Caco-2 (cell line): ENCODE results near the gene ARHGAP15. TPM values are rescaled to one million over a fixed set of nuclear protein-coding genes. Genes with fewer than 3 reads are reported as not detected.

Source experiments
- BruUV-seq: library from RNA; stranded (reverse); fragments of 400-500 nt; replicated peaks from 2 replicates; lab custom pipeline; 2021; lab: Mats Ljungman, UMichigan
- CTCF ChIA-PET: fragments of 300-600 bp; sonication (Branson Sonifier 250); formaldehyde crosslinking; loops from one replicate; lab custom pipeline; 2022; ENCODE audit warnings: antibody characterized with exemption; lab: Charles Lee
- POLR2A ChIA-PET: fragments of 300-600 bp; sonication (Branson Sonifier 250); formaldehyde crosslinking; loops from one replicate; lab custom pipeline; 2022; ENCODE audit warnings: antibody characterized with exemption; lab: Charles Lee
- DNase-seq, 2 experiments: peaks; one replicate each; pipeline versions ENCODE4 v3.0.0 to v3.0.0-alpha.2; 2020 to 2022
- H3K27me3 ChIP-seq: replicated peaks from 2 replicates; pipeline ENCODE4 v1.6.0; 2011; ENCODE audit warnings: low read length; ENCODE audit not compliant: control insufficient read depth, insufficient read depth
- H3K36me3 ChIP-seq: 2 replicates; pipeline ENCODE4 v1.5.1; 2011; ENCODE audit warnings: low read length; ENCODE audit not compliant: control insufficient read depth, insufficient read depth
- H3K4me1 ChIP-seq: fragments of 250-450 bp; sonication (Bioruptor Pico); 2 replicates; pipeline ENCODE4 v1.5.1; 2020; ENCODE audit warnings: mild to moderate bottlenecking
- H3K4me3 ChIP-seq: 2 replicates; pipeline ENCODE4 v1.5.1; 2011; ENCODE audit warnings: low read depth, mild to moderate bottlenecking, control low read depth, low read length
- H3K9me3 ChIP-seq: fragments of 250-450 bp; sonication (Bioruptor Pico); 2 replicates; pipeline ENCODE4 v1.5.1; 2020; ENCODE audit warnings: mild to moderate bottlenecking, moderate library complexity
- H3K27ac Mint-ChIP-seq: one replicate; pipeline ENCODE4 v1.8.0; 2022; ENCODE audit warnings: mixed read lengths; ENCODE audit not compliant: unreplicated experiment
- H3K27me3 Mint-ChIP-seq: one replicate; pipeline ENCODE4 v1.8.0; 2022; ENCODE audit warnings: mixed read lengths; ENCODE audit not compliant: insufficient read depth, unreplicated experiment
- H3K36me3 Mint-ChIP-seq: one replicate; pipeline ENCODE4 v1.8.0; 2022; ENCODE audit warnings: mild to moderate bottlenecking, mixed read lengths; ENCODE audit not compliant: insufficient read depth, unreplicated experiment
- H3K4me1 Mint-ChIP-seq: one replicate; pipeline ENCODE4 v1.8.0; 2022; ENCODE audit warnings: low read depth, mixed read lengths; ENCODE audit not compliant: unreplicated experiment
- H3K4me3 Mint-ChIP-seq: one replicate; pipeline ENCODE4 v1.8.0; 2022; ENCODE audit warnings: mild to moderate bottlenecking, moderate library complexity, mixed read lengths; ENCODE audit not compliant: unreplicated experiment
- H3K9me3 Mint-ChIP-seq: one replicate; pipeline ENCODE4 v1.8.0; 2022; ENCODE audit warnings: mixed read lengths; ENCODE audit not compliant: unreplicated experiment
- CTCF ChIP-seq, 2 experiments: fragments of 200-600 bp in 1 of 2; IDR thresholded peaks; 1 replicate in 1 of 2; 2 replicates in 1 of 2; pipeline versions ENCODE4 v1.5.1 to v1.8.0; 2011 to 2022; ENCODE audit warnings: antibody characterized with exemption in 1 of 2, control low read depth in 1 of 2, inconsistent platforms in 1 of 2, low read depth in 1 of 2, low read length in 1 of 2, mild to moderate bottlenecking in 1 of 2, moderate library complexity in 1 of 2; ENCODE audit not compliant: insufficient read depth in 1 of 2, severe bottlenecking in 1 of 2, unreplicated experiment in 1 of 2
- intact Hi-C: fragments of 100-400 bp; cut with micrococcal nuclease; formaldehyde crosslinking; loops from one replicate; pipeline ENCODE4 v1.10.0; 2022; ENCODE audit not compliant: unreplicated experiment
- total RNA-seq: library from RNA; stranded (reverse); gene quantifications from 2 replicates; pipeline ENCODE4 v1.2.3, GENCODE V29; 2022

Gene ARHGAP15
- total RNA-seq, 1 experiment from 2014 or later = not detected

- Mint-ChIP-seq H3K4me1 (no peaks in the 10 kb centered on the region), H3K27me3 (no peaks in the 10 kb centered on the region), H3K36me3 (no peaks in the 10 kb centered on the region), H3K4me3 (no peak overlapping the region), H3K27ac (no peak overlapping the region), H3K9me3 (no peaks in the 10 kb centered on the region)
- ChIA-PET CTCF (no interaction called here), POLR2A (no interaction called here)
- Histone ChIP-seq H3K4me1 (peaks cover 5% of the 10 kb centered on the region), H3K36me3 (no peaks in the 10 kb centered on the region), H3K27me3 (no peaks in the 10 kb centered on the region; the same call in 1 of the 2 replicates), H3K4me3 (no peak overlapping the region), H3K9me3 (no peaks in the 10 kb centered on the region)
- BruUV-seq = no TSS peak
- intact Hi-C loops = no loop called here
- DNase-seq = no peak
- no peak for TF ChIP-seq CTCF (IDR thresholded peaks at IDR 0.05; ENCODE audit: insufficient read depth in 1 of 2, low read depth in 1 of 2, low read length in 1 of 2, severe bottlenecking in 1 of 2, unreplicated experiment in 1 of 2)
Observed at GRCh38 chr2:143297182-143297581, 168.0 kb downstream of the ARHGAP15 start.

GRCh38 chr2:143300536-143300935 lies 171.3 kb downstream of the ARHGAP15 start:
- no peak for TF ChIP-seq CTCF (IDR thresholded peaks at IDR 0.05; ENCODE audit: insufficient read depth in 1 of 2, low read depth in 1 of 2, low read length in 1 of 2, severe bottlenecking in 1 of 2, unreplicated experiment in 1 of 2)
- H3K27ac Mint-ChIP-seq = no peak overlapping the region
- no TSS peak for BruUV-seq
- no peaks in the 10 kb centered on the region for H3K4me1 Mint-ChIP-seq
- no peaks in the 10 kb centered on the region for H3K27me3 Mint-ChIP-seq
- Histone ChIP-seq H3K36me3 (no peaks in the 10 kb centered on the region), H3K4me3 (no peak overlapping the region), H3K27me3 (no peaks in the 10 kb centered on the region; the same call in 1 of the 2 replicates), H3K4me1 (no peaks in the 10 kb centered on the region), H3K9me3 (no peaks in the 10 kb centered on the region)
- no peak for DNase-seq
- H3K4me3 Mint-ChIP-seq = no peak overlapping the region
- intact Hi-C loops = no loop called here
- H3K9me3 Mint-ChIP-seq = no peaks in the 10 kb centered on the region
- H3K36me3 Mint-ChIP-seq = no peaks in the 10 kb centered on the region
- ChIA-PET POLR2A (no interaction called here), CTCF (no interaction called here)

GRCh38 chr2:143311426-143311825 lies 182.2 kb downstream of the ARHGAP15 start:
- Mint-ChIP-seq H3K9me3 (no peaks in the 10 kb centered on the region), H3K27ac (no peak overlapping the region), H3K4me3 (no peak overlapping the region), H3K36me3 (no peaks in the 10 kb centered on the region), H3K27me3 (peaks cover 3% of the 10 kb centered on the region), H3K4me1 (no peaks in the 10 kb centered on the region)
- ChIA-PET POLR2A (no interaction called here), CTCF (no interaction called here)
- H3K36me3 ChIP-seq = no peaks in the 10 kb centered on the region
- no peak overlapping the region for H3K4me3 ChIP-seq
- no TSS peak for BruUV-seq
- intact Hi-C loops = no loop called here
- H3K9me3 ChIP-seq = no peaks in the 10 kb centered on the region
- H3K27me3 ChIP-seq = no peaks in the 10 kb centered on the region
- no peak for DNase-seq
- H3K4me1 ChIP-seq = no peaks in the 10 kb centered on the region
- no peak for TF ChIP-seq CTCF (IDR thresholded peaks at IDR 0.05; ENCODE audit: insufficient read depth in 1 of 2, low read depth in 1 of 2, low read length in 1 of 2, severe bottlenecking in 1 of 2, unreplicated experiment in 1 of 2)
